HCT116 (cell line): Measurements from ENCODE around the gene DIP2B. TPM values are rescaled to one million over a fixed set of nuclear protein-coding genes. Genes with fewer than 3 reads are reported as not detected.

Source experiments
- ATAC-seq: fragments of 200-7000 bp; cut with Tn5 transposase; 2 replicates; pipeline ENCODE4 v1.9.1; 2020; ENCODE audit warnings: mild to moderate bottlenecking, moderate library complexity
- BruUV-seq: library from RNA; stranded (reverse); fragments of 400-500 nt; replicated peaks from 2 replicates; lab custom pipeline; 2021; lab: Mats Ljungman, UMichigan
- CTCF ChIA-PET: fragments of 300-600 bp; sonication (Branson Sonifier 250); formaldehyde crosslinking; loops from one replicate; lab custom pipeline; 2021; ENCODE audit warnings: antibody characterized with exemption; lab: Charles Lee
- POLR2A ChIA-PET: fragments of 300-600, 350-600 bp; sonication (Branson Sonifier 250); formaldehyde crosslinking; loops from one replicate; lab custom pipeline; 2021; ENCODE audit warnings: antibody characterized with exemption; lab: Charles Lee
- RAD21 ChIA-PET, 2 experiments: fragments of 300-600 bp; sonication (Branson Sonifier 250); formaldehyde crosslinking; loops; one replicate each; lab custom pipeline; 2023; ENCODE audit warnings: low total read pairs in 2 of 2; ENCODE audit not compliant: uncharacterized antibody in 2 of 2, unreplicated experiment in 2 of 2, low non-redundant PET in 1 of 2; lab: Charles Lee
- DNase-seq: peaks from one replicate; pipeline ENCODE4 v3.0.0-alpha.2; 2010; ENCODE audit warnings: low read depth, low spot score
- H2AFZ ChIP-seq: fragments of 200-600 bp; shearing (Covaris generic), sonication (generic); 2 replicates; pipeline ENCODE4 v1.6.1; 2017; ENCODE audit warnings: low read depth, mixed run types, mixed read lengths, antibody characterized with exemption, low read length; ENCODE audit not compliant: poor library complexity, severe bottlenecking
- H3K27ac ChIP-seq: 2 replicates; pipeline ENCODE4 v1.5.1; 2012; ENCODE audit warnings: low read depth, low read length
- H3K27me3 ChIP-seq: fragments of 200-600 bp; sonication (generic); 2 replicates; pipeline ENCODE4 v1.6.1; 2016; ENCODE audit warnings: mixed run types, low read length, mixed read lengths; ENCODE audit not compliant: insufficient read depth
- H3K36me3 ChIP-seq, 2 experiments: fragments of 200-500 bp in 1 of 2; fragments of 200-600 bp in 1 of 2; sonication (Bioruptor generic) in 1 of 2; sonication (generic) in 1 of 2; 2 replicates each; pipeline versions ENCODE4 v1.5.1 to v1.6.1; 2014 to 2016; ENCODE audit warnings: low read length in 2 of 2, inconsistent platforms in 1 of 2, mixed read lengths in 1 of 2, mixed run types in 1 of 2; ENCODE audit not compliant: insufficient read depth in 2 of 2, control insufficient read depth in 1 of 2
- H3K4me1 ChIP-seq, 2 experiments: fragments of 200-600 bp in 1 of 2; sonication (generic) in 1 of 2; 2 replicates each; pipeline versions ENCODE4 v1.5.1 to v1.6.1; 2012 to 2017; ENCODE audit warnings: low read length in 2 of 2, inconsistent platforms in 1 of 2, mild to moderate bottlenecking in 1 of 2, mixed read lengths in 1 of 2, mixed run types in 1 of 2, moderate library complexity in 1 of 2; ENCODE audit not compliant: insufficient read depth in 2 of 2, control insufficient read depth in 1 of 2
- H3K4me2 ChIP-seq: fragments of 200-600 bp; sonication (generic); 2 replicates; pipeline ENCODE4 v1.6.1; 2017; ENCODE audit warnings: mixed run types, low read length, mixed read lengths
- H3K4me3 ChIP-seq, 2 experiments: fragments of 200-600 bp in 1 of 2; sonication (generic) in 1 of 2; replicated peaks in 1 of 2; 2 replicates each; pipeline ENCODE4 v1.5.1; 2011 to 2016; ENCODE audit warnings: low read length in 2 of 2, control low read depth in 1 of 2, low read depth in 1 of 2, mild to moderate bottlenecking in 1 of 2, mixed read lengths in 1 of 2, mixed run types in 1 of 2
- H3K79me2 ChIP-seq: fragments of 200-600 bp; sonication (generic); 2 replicates; pipeline ENCODE4 v1.6.1; 2017; ENCODE audit warnings: mild to moderate bottlenecking, mixed run types, low read length, moderate library complexity, mixed read lengths; ENCODE audit not compliant: insufficient read depth
- H3K9ac ChIP-seq: fragments of 200-600 bp; sonication (generic); 2 replicates; pipeline ENCODE4 v1.6.1; 2016; ENCODE audit warnings: low read length, mixed read lengths
- H3K9me2 ChIP-seq: fragments of 200-600 bp; sonication (generic), shearing (Covaris generic); 2 replicates; pipeline ENCODE4 v1.6.1; 2017; ENCODE audit warnings: mixed run types, mild to moderate bottlenecking, moderate library complexity; ENCODE audit not compliant: insufficient read depth
- H3K9me3 ChIP-seq, 2 experiments: fragments of 200-500 bp in 1 of 2; fragments of 200-600 bp in 1 of 2; sonication (Bioruptor generic) in 1 of 2; sonication (generic) in 1 of 2; 2 replicates each; pipeline ENCODE4 v1.6.1; 2014 to 2017; ENCODE audit warnings: low read length in 2 of 2, mixed read lengths in 2 of 2, inconsistent platforms in 1 of 2, low read depth in 1 of 2, mild to moderate bottlenecking in 1 of 2, mixed run types in 1 of 2, moderate library complexity in 1 of 2; ENCODE audit not compliant: control insufficient read depth in 1 of 2, insufficient read depth in 1 of 2
- H4K20me1 ChIP-seq: fragments of 200-600 bp; sonication (generic), shearing (Covaris generic); 2 replicates; pipeline ENCODE4 v1.6.1; 2017; ENCODE audit warnings: mixed run types, mild to moderate bottlenecking, moderate library complexity; ENCODE audit not compliant: insufficient read depth
- CBX3 ChIP-seq: IDR thresholded peaks from 2 replicates; pipeline ENCODE4 v1.6.1; 2012; ENCODE audit warnings: low read depth
- CEBPB ChIP-seq: IDR thresholded peaks from 2 replicates; pipeline ENCODE4 v1.6.1; 2012; ENCODE audit warnings: low read depth
- EGR1 ChIP-seq: IDR thresholded peaks from 2 replicates; pipeline ENCODE4 v1.6.1; 2012; ENCODE audit warnings: low read depth
- ELF1 ChIP-seq: IDR thresholded peaks from 2 replicates; pipeline ENCODE4 v1.6.1; 2012; ENCODE audit warnings: low read depth, borderline replicate concordance
- EZH2 ChIP-seq: fragments of 200-600 bp; sonication (generic); IDR thresholded peaks from 2 replicates; pipeline ENCODE4 v1.6.1; 2017; ENCODE audit warnings: antibody characterized with exemption, mixed run types
- EZH2phosphoT487 ChIP-seq: fragments of 200-600 bp; IDR thresholded peaks from 2 replicates; pipeline ENCODE4 v1.6.1; 2018; ENCODE audit warnings: antibody characterized with exemption, borderline replicate concordance
- FOSL1 ChIP-seq: IDR thresholded peaks from 2 replicates; pipeline ENCODE4 v1.6.1; 2012; ENCODE audit warnings: low read depth
- JUND ChIP-seq: IDR thresholded peaks from 2 replicates; pipeline ENCODE4 v1.6.1; 2012
- POLR2A ChIP-seq: IDR thresholded peaks from 2 replicates; pipeline ENCODE4 v1.7.0; 2011; ENCODE audit warnings: borderline replicate concordance; ENCODE audit not compliant: insufficient read depth, insufficient read length; ENCODE audit errors: extremely low read depth
- POLR2AphosphoS5 ChIP-seq: IDR thresholded peaks from 2 replicates; pipeline ENCODE4 v1.6.1; 2011; ENCODE audit warnings: mild to moderate bottlenecking, low read depth, low read length, moderate library complexity
- RAD21 ChIP-seq: IDR thresholded peaks from 2 replicates; pipeline ENCODE4 v1.6.1; 2012; ENCODE audit warnings: low read depth, mild to moderate bottlenecking
- SP1 ChIP-seq: IDR thresholded peaks from 2 replicates; pipeline ENCODE4 v1.6.1; 2012; ENCODE audit warnings: low read depth
- SRF ChIP-seq: IDR thresholded peaks from 2 replicates; pipeline ENCODE4 v1.6.1; 2012; ENCODE audit warnings: low read depth
- TCF7L2 ChIP-seq: IDR thresholded peaks from 2 replicates; pipeline ENCODE4 v1.7.0; 2011; ENCODE audit warnings: borderline replicate concordance, inconsistent platforms; ENCODE audit not compliant: insufficient read depth, insufficient read length; ENCODE audit errors: extremely low read depth
- YY1 ChIP-seq: IDR thresholded peaks from 2 replicates; pipeline ENCODE4 v1.6.1; 2011; ENCODE audit warnings: low read length, low read depth, moderate library complexity, mild to moderate bottlenecking; ENCODE audit not compliant: insufficient replicate concordance; ENCODE audit errors: extremely low read depth
- ZNF274 ChIP-seq: fragments of 200-500 bp; sonication (Bioruptor generic); IDR thresholded peaks from 2 replicates; pipeline ENCODE4 v1.6.1; 2014; ENCODE audit warnings: mild to moderate bottlenecking, low read depth, low read length, inconsistent platforms
- intact Hi-C: fragments of 100-400 bp; cut with micrococcal nuclease; formaldehyde crosslinking; loops from 2 replicates; pipeline ENCODE4 v1.10.0; 2022
- total RNA-seq: library from RNA; stranded (reverse); gene quantifications from one replicate; pipeline ENCODE4 v1.2.1, GENCODE V29; 2021; ENCODE audit not compliant: unreplicated experiment
- TF ChIP-seq, protein P1 (sequence below): IDR thresholded peaks from 2 replicates; pipeline ENCODE4 v1.6.1; 2012
- TF ChIP-seq, protein P2 (sequence below): IDR thresholded peaks from 2 replicates; pipeline ENCODE4 v1.6.1; 2011; ENCODE audit warnings: mild to moderate bottlenecking, low read length, moderate library complexity; ENCODE audit not compliant: insufficient replicate concordance; ENCODE audit errors: extremely low read depth

Gene DIP2B
- total RNA-seq, 1 experiment from 2014 or later, result 32.3 TPM

DNA sequence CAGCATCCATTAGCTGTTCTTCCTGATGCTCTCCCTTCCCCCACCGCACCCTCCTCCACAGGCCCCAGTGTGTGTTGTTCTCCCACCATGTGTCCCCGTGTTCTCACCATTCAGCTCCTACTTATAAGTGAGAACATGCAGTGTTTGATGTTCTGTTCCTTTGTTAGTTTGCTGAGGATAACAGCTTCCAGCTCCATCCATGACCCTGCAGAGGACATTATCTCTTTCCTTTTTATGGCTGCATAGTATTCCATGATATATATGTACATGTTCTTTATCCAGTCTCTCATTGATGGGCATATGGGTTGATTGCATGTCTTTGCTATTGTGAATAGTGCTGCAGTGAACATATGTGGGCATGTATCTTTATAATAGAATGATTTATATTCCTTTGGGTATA is 268.1 kb downstream of the DIP2B start:
- ChIA-PET POLR2A (interaction anchor here (1.9 to 3.3 kb wide), 3 partner anchors 9 to 253 kb away, joined by 6 to 18 read pairs (median 13); partner anchors contain the start of genes ATF1 and SLC11A2), RAD21 (interaction anchor here (0.7 to 1.0 kb wide), 2 partner anchors 8 to 9 kb away, joined by 3 to 6 read pairs; partner anchors contain the start of gene ATF1 (in 2 of the 2)), CTCF (interaction anchor here (2.5 kb wide), 1 partner anchor 8 kb away, joined by 20 read pairs; the partner anchor contains the start of gene ATF1)
- H3K4me1 ChIP-seq, result peaks cover 47 to 51% of the 10 kb centered on the region in 2 experiments
- peak overlapping the region; percentile 74 for H3K4me2 ChIP-seq
- no peaks in the 10 kb centered on the region for H3K9me3 ChIP-seq
- H3K9me2 ChIP-seq, result no peaks in the 10 kb centered on the region
- peak overlapping the region; percentile 89 for H3K27ac ChIP-seq
- peaks cover 82% of the 10 kb centered on the region for H3K79me2 ChIP-seq
- no peak overlapping the region for H2AFZ ChIP-seq
- ATAC-seq (no peak), DNase-seq (no peak)
- H4K20me1 ChIP-seq, result no peaks in the 10 kb centered on the region
- peak overlapping the region in 1 of 2 experiments; percentile 45; a peak in 2 of 4 replicates for H3K4me3 ChIP-seq
- no peaks in the 10 kb centered on the region for H3K27me3 ChIP-seq
- H3K9ac ChIP-seq, result peak overlapping the region; percentile 50; the same call in 1 of the 2 replicates
- BruUV-seq, result no TSS peak
- intact Hi-C loops, result no loop called here
- TF ChIP-seq, protein P1, sequence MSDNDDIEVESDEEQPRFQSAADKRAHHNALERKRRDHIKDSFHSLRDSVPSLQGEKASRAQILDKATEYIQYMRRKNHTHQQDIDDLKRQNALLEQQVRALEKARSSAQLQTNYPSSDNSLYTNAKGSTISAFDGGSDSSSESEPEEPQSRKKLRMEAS, result no peak
- no peaks in the 10 kb centered on the region for H3K36me3 ChIP-seq

DNA sequence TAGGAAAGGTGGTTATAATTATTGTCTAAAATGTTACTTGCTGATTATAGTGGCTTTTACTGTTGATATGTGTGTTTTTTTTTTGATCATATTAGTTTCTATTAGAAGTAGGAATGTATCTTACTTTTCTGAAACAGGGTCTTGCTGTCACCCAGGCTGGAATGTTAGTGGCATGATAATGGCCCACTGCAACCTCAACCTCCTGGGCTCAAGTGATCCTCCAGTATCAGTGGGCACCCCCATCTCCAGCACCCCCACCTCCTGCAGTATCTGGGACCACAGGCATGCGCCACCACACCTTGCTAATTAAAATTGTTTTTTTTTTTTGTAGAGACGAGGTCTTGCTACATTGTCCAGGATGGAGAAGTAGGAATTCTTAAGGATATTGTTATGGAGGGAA is 270.5 kb downstream of the DIP2B start:
- no peak for DNase-seq
- Histone ChIP-seq H3K4me1 (peaks cover 35 to 42% of the 10 kb centered on the region in 2 experiments), H3K9me2 (no peaks in the 10 kb centered on the region), H2AFZ (no peak overlapping the region), H3K9me3 (no peaks in the 10 kb centered on the region), H3K9ac (no peak overlapping the region), H3K79me2 (peaks cover 85% of the 10 kb centered on the region), H3K4me3 (no peak overlapping the region), H3K27me3 (no peaks in the 10 kb centered on the region), H3K4me2 (peak overlapping the region; percentile 74; the same call in 1 of the 2 replicates), H4K20me1 (no peaks in the 10 kb centered on the region), H3K36me3 (no peaks in the 10 kb centered on the region), H3K27ac (peak overlapping the region; percentile 89)
- no TSS peak for BruUV-seq
- intact Hi-C loops, result no loop called here
- POLR2A ChIA-PET, result interaction anchor here (0.7 to 3.3 kb wide), 3 partner anchors 11 to 309 kb away, joined by 4 to 18 read pairs (median 13); partner anchors contain the start of gene ATF1
- RAD21 ChIA-PET, result interaction anchor here in 1 of 2 experiments (1.8 kb wide), 1 partner anchor 12 kb away, joined by 3 read pairs; no protein-coding TSS in a partner anchor
- TF ChIP-seq, protein P1, result no peak
- TF ChIP-seq POLR2A (no peak), RAD21 (no peak), ZNF274 (no peak), CEBPB (no peak), ELF1 (no peak), YY1 (no peak), SP1 (no peak), FOSL1 (no peak), SRF (no peak), POLR2AphosphoS5 (no peak), EGR1 (no peak), TCF7L2 (no peak), JUND (no peak), CBX3 (no peak), EZH2phosphoT487 (no peak), EZH2 (no peak)
- TF ChIP-seq, protein P2, sequence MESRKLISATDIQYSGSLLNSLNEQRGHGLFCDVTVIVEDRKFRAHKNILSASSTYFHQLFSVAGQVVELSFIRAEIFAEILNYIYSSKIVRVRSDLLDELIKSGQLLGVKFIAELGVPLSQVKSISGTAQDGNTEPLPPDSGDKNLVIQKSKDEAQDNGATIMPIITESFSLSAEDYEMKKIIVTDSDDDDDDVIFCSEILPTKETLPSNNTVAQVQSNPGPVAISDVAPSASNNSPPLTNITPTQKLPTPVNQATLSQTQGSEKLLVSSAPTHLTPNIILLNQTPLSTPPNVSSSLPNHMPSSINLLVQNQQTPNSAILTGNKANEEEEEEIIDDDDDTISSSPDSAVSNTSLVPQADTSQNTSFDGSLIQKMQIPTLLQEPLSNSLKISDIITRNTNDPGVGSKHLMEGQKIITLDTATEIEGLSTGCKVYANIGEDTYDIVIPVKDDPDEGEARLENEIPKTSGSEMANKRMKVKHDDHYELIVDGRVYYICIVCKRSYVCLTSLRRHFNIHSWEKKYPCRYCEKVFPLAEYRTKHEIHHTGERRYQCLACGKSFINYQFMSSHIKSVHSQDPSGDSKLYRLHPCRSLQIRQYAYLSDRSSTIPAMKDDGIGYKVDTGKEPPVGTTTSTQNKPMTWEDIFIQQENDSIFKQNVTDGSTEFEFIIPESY, result no peak
- CTCF ChIA-PET, result interaction anchor here (2.5 kb wide), 1 partner anchor 11 kb away, joined by 20 read pairs; the partner anchor contains the start of gene ATF1
- ATAC-seq, result no peak
